ENCODE measurements around the gene ADTRP.

DNA sequence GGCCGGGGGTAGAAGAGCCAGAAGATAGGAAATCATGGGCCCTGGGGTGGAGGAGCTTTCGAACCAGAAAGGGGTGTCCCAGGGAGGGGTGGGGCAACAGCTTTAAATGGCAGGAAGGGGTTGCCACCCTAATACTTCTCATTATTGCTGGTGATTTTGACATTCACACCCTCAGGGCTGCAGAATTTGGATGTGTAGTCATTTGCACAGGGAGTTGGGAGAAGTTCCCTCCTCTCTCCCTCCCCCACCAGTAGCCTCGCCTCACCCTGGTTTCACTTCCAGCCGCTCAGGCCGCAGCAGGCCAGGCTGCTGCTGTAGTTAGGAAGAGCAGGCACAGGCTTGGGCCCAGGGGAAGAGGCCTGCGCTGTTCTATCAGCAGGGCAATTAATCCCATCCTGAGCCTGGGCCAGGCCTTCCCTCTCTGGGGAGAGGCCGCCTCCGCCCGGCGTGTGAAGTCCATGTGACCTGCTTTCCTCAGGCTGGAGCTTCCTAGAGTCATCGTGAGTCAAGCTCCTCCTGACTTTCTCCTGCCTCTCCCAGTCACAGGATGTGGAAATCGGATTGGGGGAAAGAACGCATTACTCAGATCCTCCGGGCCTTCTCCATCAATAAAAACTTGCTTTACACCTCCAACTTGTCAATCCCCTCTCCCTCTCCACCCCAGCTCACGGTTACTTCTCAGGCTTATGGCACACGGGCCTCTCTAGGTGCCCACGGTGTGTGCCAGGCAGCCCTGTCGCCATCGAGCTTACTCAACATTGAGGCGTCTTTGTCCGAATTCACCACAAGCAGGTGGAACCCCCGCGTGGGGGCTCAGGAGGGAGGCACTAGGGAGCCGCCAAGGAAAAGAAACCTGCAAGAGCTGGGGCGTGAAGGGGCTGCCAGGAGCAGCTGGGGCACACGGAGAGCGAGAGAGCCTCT, 7.8 kb downstream of the ADTRP start:
- no peak for TF ChIP-seq EZH2 (IDR thresholded peaks at IDR 0.05; ENCODE audit: insufficient read depth, low read length)
- TF ChIP-seq, protein P1, sequence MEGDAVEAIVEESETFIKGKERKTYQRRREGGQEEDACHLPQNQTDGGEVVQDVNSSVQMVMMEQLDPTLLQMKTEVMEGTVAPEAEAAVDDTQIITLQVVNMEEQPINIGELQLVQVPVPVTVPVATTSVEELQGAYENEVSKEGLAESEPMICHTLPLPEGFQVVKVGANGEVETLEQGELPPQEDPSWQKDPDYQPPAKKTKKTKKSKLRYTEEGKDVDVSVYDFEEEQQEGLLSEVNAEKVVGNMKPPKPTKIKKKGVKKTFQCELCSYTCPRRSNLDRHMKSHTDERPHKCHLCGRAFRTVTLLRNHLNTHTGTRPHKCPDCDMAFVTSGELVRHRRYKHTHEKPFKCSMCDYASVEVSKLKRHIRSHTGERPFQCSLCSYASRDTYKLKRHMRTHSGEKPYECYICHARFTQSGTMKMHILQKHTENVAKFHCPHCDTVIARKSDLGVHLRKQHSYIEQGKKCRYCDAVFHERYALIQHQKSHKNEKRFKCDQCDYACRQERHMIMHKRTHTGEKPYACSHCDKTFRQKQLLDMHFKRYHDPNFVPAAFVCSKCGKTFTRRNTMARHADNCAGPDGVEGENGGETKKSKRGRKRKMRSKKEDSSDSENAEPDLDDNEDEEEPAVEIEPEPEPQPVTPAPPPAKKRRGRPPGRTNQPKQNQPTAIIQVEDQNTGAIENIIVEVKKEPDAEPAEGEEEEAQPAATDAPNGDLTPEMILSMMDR (IDR thresholded peaks at IDR 0.05; ENCODE audit: insufficient read depth, low read depth, low read length): no peak

All from astrocyte (in vitro differentiated cells and primary cell).